GM18502 (cell line): ENCODE measurements around the gene LRG1.

Experiments used
- ATAC-seq: cut with Tn5 transposase; IDR thresholded peaks from one replicate; pipeline ENCODE4 v1.9.1; 2021; ENCODE audit warnings: mild to moderate bottlenecking; ENCODE audit not compliant: unreplicated experiment, poor library complexity

LRG1 gene

DNA sequence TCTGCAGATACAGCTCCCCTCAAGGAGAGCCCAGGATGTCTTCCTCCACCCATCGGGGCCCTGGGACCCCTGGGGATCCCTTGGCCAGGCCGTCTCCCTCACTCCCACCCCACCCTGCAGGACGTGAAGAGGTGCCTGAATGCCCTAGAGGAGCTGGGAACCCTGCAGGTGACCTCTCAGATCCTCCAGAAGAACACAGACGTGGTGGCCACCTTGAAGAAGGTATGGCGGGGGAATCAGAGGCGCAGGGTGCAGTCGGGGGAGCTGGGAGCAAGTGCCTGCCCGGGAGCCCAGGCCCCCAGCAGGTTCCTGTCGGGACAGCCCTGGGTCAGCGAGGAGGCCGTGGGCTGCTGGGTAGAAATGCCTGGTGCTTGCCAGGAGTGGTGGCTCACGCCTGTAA is 41.1 kb downstream of the LRG1 start:
- ATAC-seq, result no peak

DNA sequence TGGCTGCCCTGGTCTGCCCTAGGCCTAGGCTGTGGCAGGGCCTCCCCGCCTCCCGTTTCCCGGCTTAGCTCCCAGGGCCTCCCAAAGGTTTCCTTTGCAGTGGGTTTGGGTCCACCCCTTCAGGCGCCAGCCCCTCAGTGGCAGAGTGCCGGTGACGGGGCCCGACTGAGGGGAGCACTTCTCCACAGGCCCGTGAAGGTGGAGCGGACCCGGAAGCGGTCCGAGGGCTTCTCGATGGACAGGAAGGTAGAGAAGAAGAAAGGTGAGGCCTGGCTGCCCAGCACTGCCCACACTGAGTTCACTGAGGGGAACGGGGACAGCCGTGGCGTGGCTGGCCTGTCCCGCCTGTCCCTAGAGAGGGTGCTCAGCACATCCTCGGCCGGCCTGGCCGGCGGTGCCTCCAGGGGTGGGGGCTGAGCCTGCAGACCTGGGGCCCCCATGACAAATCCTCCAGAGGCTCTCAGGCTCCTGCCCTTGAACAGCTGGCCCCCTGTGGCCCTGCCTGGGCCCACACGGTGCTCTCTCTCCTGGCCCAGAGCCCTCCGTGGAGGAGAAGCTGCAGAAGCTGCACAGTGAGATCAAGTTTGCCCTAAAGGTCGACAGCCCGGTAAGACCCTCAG is 42.0 kb downstream of the LRG1 start:
- ATAC-seq, result no peak

DNA sequence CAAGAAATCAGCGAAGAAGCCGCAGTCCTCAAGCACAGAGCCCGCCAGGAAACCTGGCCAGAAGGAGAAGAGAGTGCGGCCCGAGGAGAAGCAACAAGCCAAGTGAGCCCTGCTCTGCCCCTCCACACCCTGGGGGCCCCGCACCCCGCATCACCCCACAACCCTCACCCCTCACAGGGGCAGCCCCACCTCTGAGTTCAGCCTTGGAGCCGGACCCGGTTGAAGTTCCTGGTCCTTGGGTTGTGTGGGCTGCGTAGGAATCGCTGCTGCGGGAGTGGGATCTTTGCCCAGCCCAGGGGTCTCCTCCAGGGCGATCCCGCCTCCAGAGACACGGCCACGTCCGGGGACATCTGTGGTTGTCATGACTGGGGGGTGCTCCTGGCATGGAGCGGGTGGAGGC is 43.5 kb downstream of the LRG1 start:
- no peak for ATAC-seq

DNA sequence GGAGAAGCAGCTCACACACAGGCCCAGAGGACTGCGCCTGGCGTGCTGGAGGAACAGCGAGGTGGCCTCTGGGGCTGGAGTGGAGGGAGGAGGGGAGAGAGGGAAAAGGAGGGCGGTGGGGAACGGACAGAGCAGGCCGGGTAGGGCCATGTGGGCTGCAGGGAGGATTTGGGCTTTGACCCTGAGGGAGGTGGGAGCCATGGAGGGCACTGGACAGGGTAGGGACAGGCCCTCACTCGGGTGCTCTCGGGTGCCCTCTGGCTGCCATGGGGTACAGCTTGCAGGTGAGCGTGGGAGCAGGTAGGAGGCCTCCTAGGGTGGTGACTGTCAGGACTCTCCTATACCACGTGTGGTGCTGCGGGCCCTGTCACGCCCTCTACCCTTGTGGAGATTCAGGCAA is 44.4 kb downstream of the LRG1 start:
- no peak for ATAC-seq

- no peak for ATAC-seq
Measured at GRCh38 chr19:4494691-4495064, 45.2 kb downstream of the LRG1 start.

DNA sequence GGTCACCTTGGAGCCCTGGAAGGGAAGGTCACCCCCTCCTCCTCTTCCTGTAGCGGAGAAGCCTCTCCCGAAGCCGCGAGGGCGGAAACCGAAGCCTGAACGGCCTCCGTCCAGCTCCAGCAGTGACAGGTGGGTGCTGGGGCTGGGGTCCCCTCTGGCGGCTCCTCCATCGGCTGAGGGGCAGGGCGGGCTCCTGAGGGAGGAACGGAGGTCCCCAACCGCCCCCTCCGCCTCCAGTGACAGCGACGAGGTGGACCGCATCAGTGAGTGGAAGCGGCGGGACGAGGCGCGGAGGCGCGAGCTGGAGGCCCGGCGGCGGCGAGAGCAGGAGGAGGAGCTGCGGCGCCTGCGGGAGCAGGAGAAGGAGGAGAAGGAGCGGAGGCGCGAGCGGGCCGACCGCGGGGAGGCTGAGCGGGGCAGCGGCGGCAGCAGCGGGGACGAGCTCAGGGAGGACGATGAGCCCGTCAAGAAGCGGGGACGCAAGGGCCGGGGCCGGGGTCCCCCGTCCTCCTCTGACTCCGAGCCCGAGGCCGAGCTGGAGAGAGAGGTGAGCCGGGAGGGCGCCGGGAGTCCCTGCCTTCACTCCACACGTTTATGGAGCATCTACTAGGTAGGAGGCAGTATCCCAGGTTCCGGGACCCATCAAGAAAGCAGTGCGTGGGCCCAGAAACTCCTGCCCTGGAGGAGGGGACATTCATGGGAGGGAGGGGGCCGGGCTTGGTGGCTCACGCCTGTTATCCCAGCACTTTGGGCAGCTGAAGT is 45.7 kb downstream of the LRG1 start:
- no peak for ATAC-seq

- no peak for ATAC-seq
Measured at GRCh38 chr19:4493104-4493928, 46.5 kb downstream of the LRG1 start.

DNA sequence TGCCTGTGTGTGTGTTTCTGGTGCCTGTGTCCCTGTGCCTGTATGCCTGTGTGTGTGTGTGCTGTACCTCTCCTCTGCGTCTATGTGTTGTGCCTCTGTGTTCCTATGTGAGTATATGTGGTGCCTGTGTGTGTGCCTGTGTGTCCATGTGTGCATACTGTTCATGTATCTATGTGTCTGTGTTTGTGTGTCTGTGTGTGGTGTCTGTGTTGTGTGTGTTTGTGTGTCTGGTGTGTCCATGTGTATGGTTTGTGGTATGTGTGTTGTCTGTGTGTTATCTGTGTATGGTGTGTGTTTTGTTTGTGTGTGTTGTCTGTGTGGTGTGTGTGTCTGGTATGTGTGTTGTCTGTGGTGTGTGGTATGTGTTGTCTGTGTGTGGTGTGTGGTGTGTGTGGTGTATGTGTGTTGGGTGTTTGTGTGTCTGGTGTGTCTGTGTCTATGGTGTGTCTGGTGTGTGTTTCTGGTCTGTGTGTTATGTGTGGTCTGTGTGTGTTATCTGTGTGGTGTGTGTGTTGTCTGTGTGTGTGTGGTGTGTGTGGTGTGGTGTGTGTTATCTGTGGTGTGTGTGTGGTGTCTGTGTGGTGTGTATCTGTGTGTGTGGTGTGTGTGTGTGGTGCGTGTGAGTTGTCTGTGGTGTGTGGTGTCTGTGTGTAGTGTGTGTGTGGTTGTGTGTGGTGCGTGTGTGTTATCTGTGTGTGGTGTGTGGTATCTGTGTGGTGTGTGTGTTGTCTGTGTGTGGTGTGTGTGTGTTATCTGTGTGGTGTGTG is 47.3 kb downstream of the LRG1 start:
- ATAC-seq, result no peak

DNA sequence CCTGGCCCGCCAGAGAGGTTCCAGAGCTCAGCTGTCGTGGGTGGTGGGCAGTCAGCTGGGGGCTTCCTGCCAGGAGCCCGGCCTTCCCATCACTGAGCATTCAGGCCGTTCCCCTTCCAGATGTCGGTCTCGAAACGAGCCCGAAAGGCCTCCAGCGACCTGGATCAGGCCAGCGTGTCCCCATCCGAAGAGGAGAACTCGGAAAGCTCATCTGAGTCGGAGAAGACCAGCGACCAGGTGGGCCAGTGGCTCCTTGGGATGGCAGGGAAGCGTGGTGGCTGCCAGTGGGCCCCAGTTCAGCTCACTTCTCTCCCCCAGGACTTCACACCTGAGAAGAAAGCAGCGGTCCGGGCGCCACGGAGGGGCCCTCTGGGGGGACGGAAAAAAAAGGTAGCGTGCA is 48.4 kb downstream of the LRG1 start:
- ATAC-seq, result no peak

- ATAC-seq, result no peak
Measured at GRCh38 chr19:4488496-4488895, 51.3 kb downstream of the LRG1 start.

GRCh38 chr19:4487572-4487971 is 52.3 kb downstream of the LRG1 start:
- no peak for ATAC-seq
